ENCODE measurements around the gene PLSCR2.
"Not testable (repeated sequence)": the region's sequence is repeated elsewhere in the genome, so short reads cannot be mapped to it uniquely, and the experiment has no call there.

Gene PLSCR2

GRCh38 chr3:146412711-146413110 is 56.6 kb downstream of the PLSCR2 start:
- not testable (repeated sequence) for DNase-seq

GRCh38 chr3:146407956-146408355 is 61.4 kb downstream of the PLSCR2 start:
- DNase-seq: no peak

GRCh38 chr3:146404436-146404835 is 64.9 kb downstream of the PLSCR2 start:
- DNase-seq: no peak

- no peak for DNase-seq
Observed at GRCh38 chr3:146403792-146404191, 65.6 kb downstream of the PLSCR2 start.

GRCh38 chr3:146396792-146397191 is 72.6 kb downstream of the PLSCR2 start:
- DNase-seq: no peak

- no peak for DNase-seq
Observed at GRCh38 chr3:146395164-146395563, 74.2 kb downstream of the PLSCR2 start.

- no peak for DNase-seq
Observed at GRCh38 chr3:146390957-146391356, 78.4 kb downstream of the PLSCR2 start.

- no peak for DNase-seq
Observed at GRCh38 chr3:146390006-146390772, 79.2 kb downstream of the PLSCR2 start.

GRCh38 chr3:146387566-146387965 is 81.8 kb downstream of the PLSCR2 start:
- DNase-seq: no peak

- no peak for DNase-seq
Observed at GRCh38 chr3:146386936-146387335, 82.4 kb downstream of the PLSCR2 start.

- DNase-seq: no peak
Observed at GRCh38 chr3:146384786-146385185, 84.6 kb downstream of the PLSCR2 start.

Data from effector CD4-positive, alpha-beta T cell (primary cell).